ENCODE data around the gene PRR13. TPM values are rescaled to one million over a fixed set of nuclear protein-coding genes. Genes with fewer than 3 reads are reported as not detected.
A peak's percentile ranks its signal among the peaks of the same experiment; 100 is the strongest.
"Not testable (repeated sequence)": the region's sequence is repeated elsewhere in the genome, so short reads cannot be mapped to it uniquely, and the experiment has no call there.

Gene PRR13
- total and polyA plus RNA-seq, 7 experiments from 2014 or later, result 147 to 529 (median 207) TPM

DNA sequence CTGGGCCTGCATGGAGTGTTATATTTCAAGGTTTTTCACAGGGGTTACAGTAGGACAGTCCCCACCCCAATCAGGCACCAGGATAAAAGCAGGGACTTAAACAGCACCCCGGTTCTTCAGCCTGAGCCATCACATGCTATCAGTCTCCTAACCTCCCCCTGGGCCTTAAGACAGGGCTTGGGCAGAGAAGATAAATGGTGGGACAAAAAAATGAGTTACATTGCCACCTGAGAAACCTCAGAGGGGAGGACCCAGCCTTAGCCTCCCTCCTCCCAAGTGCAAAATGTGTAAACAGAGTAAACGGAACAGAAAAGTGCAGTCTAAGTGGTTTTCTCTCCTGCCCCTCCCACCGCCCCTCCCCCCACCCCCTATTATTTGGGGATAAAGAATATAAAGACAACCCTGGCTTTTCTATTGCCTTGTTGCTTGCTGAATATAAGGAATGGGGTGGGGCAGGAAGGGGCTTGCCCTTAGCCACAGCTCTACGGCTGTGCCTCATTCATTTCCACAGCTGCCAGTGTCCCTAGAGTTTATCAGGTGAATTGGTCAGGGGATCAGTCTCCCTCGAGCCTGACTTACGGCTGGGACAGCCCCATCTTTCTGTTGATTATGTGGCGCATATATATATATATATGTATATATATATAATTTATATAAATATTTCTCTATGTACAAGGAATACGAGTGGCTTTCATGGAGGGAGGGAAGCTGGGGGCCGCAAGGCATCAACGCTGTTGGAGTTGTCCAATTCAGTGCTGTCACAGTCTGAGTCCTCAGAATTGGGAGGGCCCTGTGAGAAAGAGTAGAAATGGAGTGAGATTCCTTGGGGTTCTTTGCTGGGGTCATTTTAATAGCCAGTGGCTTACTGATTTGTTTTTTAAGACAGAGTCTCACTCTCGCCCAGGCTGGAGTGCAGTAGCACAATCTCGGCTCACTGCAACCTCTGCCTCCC is 39.2 kb downstream of the PRR13 start:
- H3K4me1 ChIP-seq (ENCODE audit: control insufficient read depth in 2 of 2, insufficient read depth in 2 of 2, low read length in 2 of 2), result no peaks in the 10 kb centered on the region
- Mint-ChIP-seq H3K4me1 (peaks cover 0 to 23% (median 13%) of the 10 kb centered on the region in 7 donors), H3K27me3 (no peaks in the 10 kb centered on the region), H3K4me3 (no peak overlapping the region), H3K27ac (peak overlapping the region in 2 of 9 donors; percentile 32 to 70), H3K36me3 (peaks cover 4 to 32% (median 11%) of the 10 kb centered on the region in 5 donors), H3K9me3 (peaks cover 0 to 2% (median 0%) of the 10 kb centered on the region in 11 donors)
- H3K4me3 ChIP-seq (ENCODE audit: low read length), result no peak overlapping the region
- no peaks in the 10 kb centered on the region for H3K27me3 ChIP-seq (ENCODE audit: control insufficient read depth in 2 of 2, insufficient read depth in 2 of 2, low read length in 2 of 2)
- POLR2A ChIA-PET, result interaction anchor here (0.7 to 5.4 kb wide), 5 partner anchors 8 to 395 kb away, joined by 3 to 47 read pairs (median 3); partner anchors contain the start of genes MAP3K12 and TARBP2
- H3K9me3 ChIP-seq (ENCODE audit: control insufficient read depth in 2 of 3, low read length in 3 of 3), result no peaks in the 10 kb centered on the region
- ATAC-seq (no peak), DNase-seq (no peak)
- CTCF ChIA-PET, result interaction anchor here (1.0 to 2.0 kb wide), 3 partner anchors 11 to 30 kb away, joined by 3 to 9 read pairs (median 5); no protein-coding TSS in a partner anchor
- H3K27ac ChIP-seq (ENCODE audit: low read depth, low read length), result no peak overlapping the region
- intact Hi-C loops (cut with micrococcal nuclease), result no loop called here
- H3K36me3 ChIP-seq (ENCODE audit: control insufficient read depth in 2 of 3, insufficient read depth in 3 of 3, low read length in 3 of 3), result peaks cover 16 to 91% (median 20%) of the 10 kb centered on the region in 3 experiments

- peaks cover 4 to 33% (median 9%) of the 10 kb centered on the region in 5 donors for H3K36me3 Mint-ChIP-seq
- POLR2A ChIA-PET, result interaction anchor here (0.6 to 5.4 kb wide), 6 partner anchors 7 to 397 kb away, joined by 3 to 47 read pairs (median 3); partner anchors contain the start of genes MAP3K12 and TARBP2
- H3K4me1 Mint-ChIP-seq, result peaks cover 0 to 17% (median 7%) of the 10 kb centered on the region in 7 donors
- H3K9me3 Mint-ChIP-seq; ATAC-seq; DNase-seq; H3K27ac ChIP-seq (ENCODE audit: low read depth, low read length); H3K4me3 Mint-ChIP-seq; H3K9me3 ChIP-seq (ENCODE audit: control insufficient read depth in 2 of 3, low read length in 3 of 3); H3K27me3 ChIP-seq (ENCODE audit: control insufficient read depth in 2 of 2, insufficient read depth in 2 of 2, low read length in 2 of 2); intact Hi-C loops (cut with micrococcal nuclease); H3K4me1 ChIP-seq (ENCODE audit: control insufficient read depth in 2 of 2, insufficient read depth in 2 of 2, low read length in 2 of 2); H3K27me3 Mint-ChIP-seq; H3K4me3 ChIP-seq (ENCODE audit: low read length): not testable (repeated sequence)
- peaks cover 9 to 91% (median 13%) of the 10 kb centered on the region in 3 experiments for H3K36me3 ChIP-seq (ENCODE audit: control insufficient read depth in 2 of 3, insufficient read depth in 3 of 3, low read length in 3 of 3)
- peak overlapping the region in 2 of 9 donors; percentile 19 to 61 for H3K27ac Mint-ChIP-seq
- CTCF ChIA-PET, result interaction anchor here (0.8 to 2.0 kb wide), 5 partner anchors 10 to 31 kb away, joined by 3 to 9 read pairs (median 3); no protein-coding TSS in a partner anchor
These were observed 39.9 kb downstream of the PRR13 start for GRCh38 chr12:53481458-53481857.

DNA sequence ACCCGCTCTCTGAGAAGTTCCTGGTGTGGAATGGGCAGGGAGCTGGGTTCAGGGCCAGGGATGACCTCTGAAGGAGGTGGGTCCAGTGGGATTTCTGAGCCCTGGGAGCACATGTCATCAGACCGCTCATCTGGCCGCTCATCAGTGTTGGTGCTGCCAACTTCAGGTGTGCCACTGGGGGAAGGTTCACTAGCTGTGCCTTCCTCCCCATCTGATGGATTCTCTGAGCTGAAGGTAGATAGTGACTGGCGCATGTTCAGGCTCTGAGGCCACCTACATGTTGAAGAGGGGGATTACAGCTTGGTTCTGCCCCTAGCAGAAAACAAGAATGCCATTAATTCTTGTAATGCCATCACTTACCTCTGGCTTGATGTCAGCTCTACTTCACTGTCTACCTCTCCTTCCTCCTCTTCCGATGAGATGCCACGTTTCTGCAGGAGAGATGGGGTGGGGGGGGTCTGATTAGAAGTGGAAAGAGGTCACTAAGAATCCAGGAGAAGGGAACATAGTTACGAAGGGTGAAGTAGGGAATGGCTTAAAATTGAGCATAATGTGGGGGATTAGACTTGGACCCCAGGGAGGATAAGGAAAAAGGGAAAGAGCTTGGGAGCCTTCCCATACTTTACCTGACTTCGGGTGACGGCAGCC is 40.5 kb downstream of the PRR13 start:
- H3K4me3 ChIP-seq (ENCODE audit: low read length), result no peak overlapping the region
- peaks cover 8 to 91% (median 11%) of the 10 kb centered on the region in 3 experiments for H3K36me3 ChIP-seq (ENCODE audit: control insufficient read depth in 2 of 3, insufficient read depth in 3 of 3, low read length in 3 of 3)
- Mint-ChIP-seq H3K4me1 (peaks cover 0 to 11% (median 7%) of the 10 kb centered on the region in 7 donors), H3K4me3 (no peak overlapping the region), H3K36me3 (peaks cover 0 to 29% (median 4%) of the 10 kb centered on the region in 5 donors), H3K9me3 (peaks cover 0 to 2% (median 0%) of the 10 kb centered on the region in 11 donors), H3K27me3 (no peaks in the 10 kb centered on the region), H3K27ac (peak overlapping the region in 6 of 9 donors; percentile 11 to 76 (median 36))
- H3K27ac ChIP-seq (ENCODE audit: low read depth, low read length), result no peak overlapping the region
- ChIA-PET CTCF (interaction anchor here (0.7 to 2.0 kb wide), 6 partner anchors 10 to 86 kb away, joined by 3 to 9 read pairs (median 3); no protein-coding TSS in a partner anchor), POLR2A (interaction anchor here (0.6 to 5.4 kb wide), 8 partner anchors 8 to 398 kb away, joined by 3 to 47 read pairs (median 3); partner anchors contain the start of genes MAP3K12 and TARBP2)
- DNase-seq, result peak in 2 of 9 donors; percentile 17 to 33
- no peaks in the 10 kb centered on the region for H3K27me3 ChIP-seq (ENCODE audit: control insufficient read depth in 2 of 2, insufficient read depth in 2 of 2, low read length in 2 of 2)
- no peaks in the 10 kb centered on the region for H3K9me3 ChIP-seq (ENCODE audit: control insufficient read depth in 2 of 3, low read length in 3 of 3)
- intact Hi-C loops (cut with micrococcal nuclease), result no loop called here
- no peaks in the 10 kb centered on the region for H3K4me1 ChIP-seq (ENCODE audit: control insufficient read depth in 2 of 2, insufficient read depth in 2 of 2, low read length in 2 of 2)
- ATAC-seq, result peak; percentile 61

GRCh38 chr12:53482626-53483168 is 41.2 kb downstream of the PRR13 start:
- DNase-seq (no peak), ATAC-seq (peak; percentile 8)
- ChIA-PET CTCF (interaction anchor here (0.6 to 2.0 kb wide), 4 partner anchors 9 to 48 kb away, joined by 4 to 9 read pairs (median 4); no protein-coding TSS in a partner anchor), POLR2A (interaction anchor here (0.5 to 5.4 kb wide), 5 partner anchors 10 to 130 kb away, joined by 3 to 47 read pairs (median 4); partner anchors contain the start of genes MAP3K12 and TARBP2)
- H3K36me3 Mint-ChIP-seq, result peaks cover 0 to 29% (median 4%) of the 10 kb centered on the region in 5 donors
- no peaks in the 10 kb centered on the region for H3K4me1 ChIP-seq (ENCODE audit: control insufficient read depth in 2 of 2, insufficient read depth in 2 of 2, low read length in 2 of 2)
- no peaks in the 10 kb centered on the region for H3K9me3 ChIP-seq (ENCODE audit: control insufficient read depth in 2 of 3, low read length in 3 of 3)
- H3K4me1 Mint-ChIP-seq, result peaks cover 0 to 10% (median 7%) of the 10 kb centered on the region in 7 donors
- no peak overlapping the region for H3K4me3 Mint-ChIP-seq
- H3K27me3 Mint-ChIP-seq, result no peaks in the 10 kb centered on the region
- peaks cover 8 to 91% (median 11%) of the 10 kb centered on the region in 3 experiments for H3K36me3 ChIP-seq (ENCODE audit: control insufficient read depth in 2 of 3, insufficient read depth in 3 of 3, low read length in 3 of 3)
- intact Hi-C loops (cut with micrococcal nuclease), result no loop called here
- H3K9me3 Mint-ChIP-seq, result peaks cover 0 to 2% (median 0%) of the 10 kb centered on the region in 11 donors
- no peaks in the 10 kb centered on the region for H3K27me3 ChIP-seq (ENCODE audit: control insufficient read depth in 2 of 2, insufficient read depth in 2 of 2, low read length in 2 of 2)
- H3K27ac Mint-ChIP-seq, result peak overlapping the region in 1 of 9 donors; percentile 86
- no peak overlapping the region for H3K27ac ChIP-seq (ENCODE audit: low read depth, low read length)
- H3K4me3 ChIP-seq (ENCODE audit: low read length), result no peak overlapping the region

GRCh38 chr12:53483225-53483978 is 41.9 kb downstream of the PRR13 start:
- peaks cover 0 to 29% (median 4%) of the 10 kb centered on the region in 5 donors for H3K36me3 Mint-ChIP-seq
- intact Hi-C loops (cut with micrococcal nuclease), result no loop called here
- H3K27me3 Mint-ChIP-seq, result no peaks in the 10 kb centered on the region
- H3K4me3 Mint-ChIP-seq, result no peak overlapping the region
- H3K4me1 Mint-ChIP-seq, result peaks cover 0 to 10% (median 7%) of the 10 kb centered on the region in 7 donors
- H3K27ac ChIP-seq (ENCODE audit: low read depth, low read length), result no peak overlapping the region
- ATAC-seq (no peak), DNase-seq (no peak)
- ChIA-PET POLR2A (interaction anchor here (0.5 to 5.4 kb wide), 6 partner anchors 10 to 130 kb away, joined by 3 to 47 read pairs (median 3); partner anchors contain the start of genes MAP3K12 and TARBP2), CTCF (interaction anchor here (0.6 to 1.3 kb wide), 3 partner anchors 9 to 48 kb away, joined by 3 to 4 read pairs (median 4); no protein-coding TSS in a partner anchor)
- H3K36me3 ChIP-seq (ENCODE audit: control insufficient read depth in 2 of 3, insufficient read depth in 3 of 3, low read length in 3 of 3), result peaks cover 8 to 87% (median 11%) of the 10 kb centered on the region in 3 experiments
- H3K27ac Mint-ChIP-seq, result peak overlapping the region in 7 of 9 donors; percentile 19 to 87 (median 51)
- H3K4me1 ChIP-seq (ENCODE audit: control insufficient read depth in 2 of 2, insufficient read depth in 2 of 2, low read length in 2 of 2), result no peaks in the 10 kb centered on the region
- H3K9me3 ChIP-seq (ENCODE audit: control insufficient read depth in 2 of 3, low read length in 3 of 3), result no peaks in the 10 kb centered on the region
- no peaks in the 10 kb centered on the region for H3K9me3 Mint-ChIP-seq
- no peaks in the 10 kb centered on the region for H3K27me3 ChIP-seq (ENCODE audit: control insufficient read depth in 2 of 2, insufficient read depth in 2 of 2, low read length in 2 of 2)
- no peak overlapping the region for H3K4me3 ChIP-seq (ENCODE audit: low read length)

All from naive thymus-derived CD4-positive, alpha-beta T cell (primary cell).